ENCODE data around the gene HSPG2. TPM values are rescaled to one million over a fixed set of nuclear protein-coding genes. Genes with fewer than 3 reads are reported as not detected.

Gene HSPG2
- total and polyA plus RNA-seq, 2 of the 8 experiments (the other 6 are each of a cell fraction or from before 2014, with no cell fraction given) = 17.8 to 111 TPM

DNA sequence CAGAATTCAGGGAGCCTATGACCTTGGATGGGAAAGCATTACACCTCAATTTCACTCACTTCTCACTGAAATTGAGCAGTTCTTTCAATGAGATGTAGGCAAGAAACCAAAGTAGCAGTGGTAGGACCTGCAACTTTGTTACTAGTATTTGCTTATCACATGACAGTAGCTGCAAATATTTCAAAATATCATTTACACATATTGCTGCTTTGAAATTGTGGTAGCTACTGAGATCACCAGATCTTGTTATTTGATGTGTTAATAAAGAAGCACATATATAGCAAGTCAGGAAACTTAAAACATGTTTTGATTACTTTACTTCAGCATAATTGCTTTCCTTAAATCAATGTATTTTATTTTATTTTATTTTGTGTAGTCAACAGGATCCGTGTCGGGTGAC lies 112.2 kb downstream of the HSPG2 start (continued):
- TF ChIP-seq, protein P1, sequence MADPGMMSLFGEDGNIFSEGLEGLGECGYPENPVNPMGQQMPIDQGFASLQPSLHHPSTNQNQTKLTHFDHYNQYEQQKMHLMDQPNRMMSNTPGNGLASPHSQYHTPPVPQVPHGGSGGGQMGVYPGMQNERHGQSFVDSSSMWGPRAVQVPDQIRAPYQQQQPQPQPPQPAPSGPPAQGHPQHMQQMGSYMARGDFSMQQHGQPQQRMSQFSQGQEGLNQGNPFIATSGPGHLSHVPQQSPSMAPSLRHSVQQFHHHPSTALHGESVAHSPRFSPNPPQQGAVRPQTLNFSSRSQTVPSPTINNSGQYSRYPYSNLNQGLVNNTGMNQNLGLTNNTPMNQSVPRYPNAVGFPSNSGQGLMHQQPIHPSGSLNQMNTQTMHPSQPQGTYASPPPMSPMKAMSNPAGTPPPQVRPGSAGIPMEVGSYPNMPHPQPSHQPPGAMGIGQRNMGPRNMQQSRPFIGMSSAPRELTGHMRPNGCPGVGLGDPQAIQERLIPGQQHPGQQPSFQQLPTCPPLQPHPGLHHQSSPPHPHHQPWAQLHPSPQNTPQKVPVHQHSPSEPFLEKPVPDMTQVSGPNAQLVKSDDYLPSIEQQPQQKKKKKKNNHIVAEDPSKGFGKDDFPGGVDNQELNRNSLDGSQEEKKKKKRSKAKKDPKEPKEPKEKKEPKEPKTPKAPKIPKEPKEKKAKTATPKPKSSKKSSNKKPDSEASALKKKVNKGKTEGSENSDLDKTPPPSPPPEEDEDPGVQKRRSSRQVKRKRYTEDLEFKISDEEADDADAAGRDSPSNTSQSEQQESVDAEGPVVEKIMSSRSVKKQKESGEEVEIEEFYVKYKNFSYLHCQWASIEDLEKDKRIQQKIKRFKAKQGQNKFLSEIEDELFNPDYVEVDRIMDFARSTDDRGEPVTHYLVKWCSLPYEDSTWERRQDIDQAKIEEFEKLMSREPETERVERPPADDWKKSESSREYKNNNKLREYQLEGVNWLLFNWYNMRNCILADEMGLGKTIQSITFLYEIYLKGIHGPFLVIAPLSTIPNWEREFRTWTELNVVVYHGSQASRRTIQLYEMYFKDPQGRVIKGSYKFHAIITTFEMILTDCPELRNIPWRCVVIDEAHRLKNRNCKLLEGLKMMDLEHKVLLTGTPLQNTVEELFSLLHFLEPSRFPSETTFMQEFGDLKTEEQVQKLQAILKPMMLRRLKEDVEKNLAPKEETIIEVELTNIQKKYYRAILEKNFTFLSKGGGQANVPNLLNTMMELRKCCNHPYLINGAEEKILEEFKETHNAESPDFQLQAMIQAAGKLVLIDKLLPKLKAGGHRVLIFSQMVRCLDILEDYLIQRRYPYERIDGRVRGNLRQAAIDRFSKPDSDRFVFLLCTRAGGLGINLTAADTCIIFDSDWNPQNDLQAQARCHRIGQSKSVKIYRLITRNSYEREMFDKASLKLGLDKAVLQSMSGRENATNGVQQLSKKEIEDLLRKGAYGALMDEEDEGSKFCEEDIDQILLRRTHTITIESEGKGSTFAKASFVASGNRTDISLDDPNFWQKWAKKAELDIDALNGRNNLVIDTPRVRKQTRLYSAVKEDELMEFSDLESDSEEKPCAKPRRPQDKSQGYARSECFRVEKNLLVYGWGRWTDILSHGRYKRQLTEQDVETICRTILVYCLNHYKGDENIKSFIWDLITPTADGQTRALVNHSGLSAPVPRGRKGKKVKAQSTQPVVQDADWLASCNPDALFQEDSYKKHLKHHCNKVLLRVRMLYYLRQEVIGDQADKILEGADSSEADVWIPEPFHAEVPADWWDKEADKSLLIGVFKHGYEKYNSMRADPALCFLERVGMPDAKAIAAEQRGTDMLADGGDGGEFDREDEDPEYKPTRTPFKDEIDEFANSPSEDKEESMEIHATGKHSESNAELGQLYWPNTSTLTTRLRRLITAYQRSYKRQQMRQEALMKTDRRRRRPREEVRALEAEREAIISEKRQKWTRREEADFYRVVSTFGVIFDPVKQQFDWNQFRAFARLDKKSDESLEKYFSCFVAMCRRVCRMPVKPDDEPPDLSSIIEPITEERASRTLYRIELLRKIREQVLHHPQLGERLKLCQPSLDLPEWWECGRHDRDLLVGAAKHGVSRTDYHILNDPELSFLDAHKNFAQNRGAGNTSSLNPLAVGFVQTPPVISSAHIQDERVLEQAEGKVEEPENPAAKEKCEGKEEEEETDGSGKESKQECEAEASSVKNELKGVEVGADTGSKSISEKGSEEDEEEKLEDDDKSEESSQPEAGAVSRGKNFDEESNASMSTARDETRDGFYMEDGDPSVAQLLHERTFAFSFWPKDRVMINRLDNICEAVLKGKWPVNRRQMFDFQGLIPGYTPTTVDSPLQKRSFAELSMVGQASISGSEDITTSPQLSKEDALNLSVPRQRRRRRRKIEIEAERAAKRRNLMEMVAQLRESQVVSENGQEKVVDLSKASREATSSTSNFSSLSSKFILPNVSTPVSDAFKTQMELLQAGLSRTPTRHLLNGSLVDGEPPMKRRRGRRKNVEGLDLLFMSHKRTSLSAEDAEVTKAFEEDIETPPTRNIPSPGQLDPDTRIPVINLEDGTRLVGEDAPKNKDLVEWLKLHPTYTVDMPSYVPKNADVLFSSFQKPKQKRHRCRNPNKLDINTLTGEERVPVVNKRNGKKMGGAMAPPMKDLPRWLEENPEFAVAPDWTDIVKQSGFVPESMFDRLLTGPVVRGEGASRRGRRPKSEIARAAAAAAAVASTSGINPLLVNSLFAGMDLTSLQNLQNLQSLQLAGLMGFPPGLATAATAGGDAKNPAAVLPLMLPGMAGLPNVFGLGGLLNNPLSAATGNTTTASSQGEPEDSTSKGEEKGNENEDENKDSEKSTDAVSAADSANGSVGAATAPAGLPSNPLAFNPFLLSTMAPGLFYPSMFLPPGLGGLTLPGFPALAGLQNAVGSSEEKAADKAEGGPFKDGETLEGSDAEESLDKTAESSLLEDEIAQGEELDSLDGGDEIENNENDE (IDR thresholded peaks at IDR 0.05; ENCODE audit: insufficient replicate concordance, low read length) = no peak
- TF ChIP-seq NRF1 (IDR thresholded peaks at IDR 0.05; ENCODE audit: low read depth, low read length) = no peak
- TF ChIP-seq RXRA (IDR thresholded peaks at IDR 0.05; ENCODE audit: insufficient read depth, low read depth, low read length) = no peak
- TF ChIP-seq SUZ12 (IDR thresholded peaks at IDR 0.05; ENCODE audit: low read length) = no peak
- no peak for TF ChIP-seq POU5F1 (IDR thresholded peaks at IDR 0.05; ENCODE audit: low read depth, low read length)
- no peak for TF ChIP-seq BACH1 (IDR thresholded peaks at IDR 0.05; ENCODE audit: low read length)
- TF ChIP-seq RBBP5 (IDR thresholded peaks at IDR 0.05; ENCODE audit: borderline replicate concordance, low read depth, low read length) = no peak
- TF ChIP-seq SP2 (IDR thresholded peaks at IDR 0.05; ENCODE audit: low read length) = no peak
- no peak for TF ChIP-seq SIX5 (IDR thresholded peaks at IDR 0.05; ENCODE audit: low read depth, low read length)
- no peak for TF ChIP-seq FOSL1 (IDR thresholded peaks at IDR 0.05; ENCODE audit: insufficient read depth, low read depth, low read length)
- no peak for TF ChIP-seq TAF1 (IDR thresholded peaks at IDR 0.05; ENCODE audit: low read depth, low read length)
